HG02759 (cell line): ENCODE measurements around the gene ANO3.
"Not testable (repeated sequence)": the region's sequence is repeated elsewhere in the genome, so short reads cannot be mapped to it uniquely, and the experiment has no call there.

ENCODE experiments used
- ATAC-seq: cut with Tn5 transposase; IDR thresholded peaks from one replicate; pipeline ENCODE4 v1.9.1; 2021; ENCODE audit warnings: mild to moderate bottlenecking, moderate library complexity; ENCODE audit not compliant: unreplicated experiment

Gene ANO3

GRCh38 chr11:26331911-26332571 is at the start of gene ANO3:
Gene ANO3 (plus strand): TSS chr11:26332130. CDS start chr11:26332276, 146 bp downstream.
- peak; percentile 98 for ATAC-seq

DNA sequence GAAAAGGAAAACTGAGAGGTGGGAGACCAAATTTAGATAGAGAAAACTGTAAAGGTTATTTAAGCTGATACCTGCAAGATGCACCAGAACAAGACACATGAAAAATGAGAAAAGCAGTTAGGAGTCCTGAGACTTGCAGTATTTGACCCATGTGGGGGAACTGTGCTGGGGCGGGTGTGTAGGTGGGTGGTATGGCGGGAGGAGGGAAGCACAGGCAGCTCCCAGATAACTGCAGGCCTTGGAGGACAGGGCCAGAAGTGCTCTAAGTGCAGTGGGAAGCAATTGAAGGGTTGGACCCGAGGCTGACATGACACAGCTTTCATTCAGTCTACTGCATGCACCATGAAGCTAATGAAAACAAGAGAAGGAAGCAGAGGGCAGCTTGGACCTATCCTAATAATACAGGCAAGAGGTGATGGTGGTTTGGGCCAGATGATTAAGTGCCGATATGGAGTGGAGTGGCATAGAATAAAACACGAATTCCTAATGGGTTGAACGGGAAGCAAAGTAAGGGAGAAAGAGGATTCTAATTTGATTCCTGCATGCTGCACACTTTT is 48.0 kb upstream of the ANO3 start:
- ATAC-seq: no peak

GRCh38 chr11:26285608-26286007 is 46.3 kb upstream of the ANO3 start:
- no peak for ATAC-seq

- peak; percentile 43 for ATAC-seq
Observed at GRCh38 chr11:26286472-26287066, 45.4 kb upstream of the ANO3 start.

DNA sequence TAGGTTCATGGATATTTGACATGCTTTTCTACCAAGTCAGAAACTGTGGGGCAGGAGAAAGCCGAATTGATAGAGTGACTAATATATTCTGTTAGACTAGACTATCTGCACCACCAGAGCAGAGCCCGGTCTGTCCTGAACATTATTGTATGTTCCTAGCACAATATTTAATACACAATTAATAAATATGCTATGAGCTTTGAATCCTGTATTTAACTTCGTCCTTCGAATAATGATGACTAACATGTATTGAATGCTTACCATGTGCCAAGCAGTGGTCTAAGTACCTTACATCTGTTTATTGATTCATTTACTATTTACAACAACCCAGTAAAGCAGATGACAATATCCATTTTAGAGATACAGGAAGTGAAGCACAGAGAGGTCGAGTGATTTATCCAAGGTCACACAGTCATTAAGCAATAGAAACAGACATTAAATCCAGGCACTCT is 44.8 kb upstream of the ANO3 start:
- no peak for ATAC-seq

GRCh38 chr11:26297189-26297975 is 34.5 kb upstream of the ANO3 start:
- peak; percentile 87 for ATAC-seq

- ATAC-seq: not testable (repeated sequence)
Observed at GRCh38 chr11:26316372-26316771, 15.6 kb upstream of the ANO3 start.

DNA sequence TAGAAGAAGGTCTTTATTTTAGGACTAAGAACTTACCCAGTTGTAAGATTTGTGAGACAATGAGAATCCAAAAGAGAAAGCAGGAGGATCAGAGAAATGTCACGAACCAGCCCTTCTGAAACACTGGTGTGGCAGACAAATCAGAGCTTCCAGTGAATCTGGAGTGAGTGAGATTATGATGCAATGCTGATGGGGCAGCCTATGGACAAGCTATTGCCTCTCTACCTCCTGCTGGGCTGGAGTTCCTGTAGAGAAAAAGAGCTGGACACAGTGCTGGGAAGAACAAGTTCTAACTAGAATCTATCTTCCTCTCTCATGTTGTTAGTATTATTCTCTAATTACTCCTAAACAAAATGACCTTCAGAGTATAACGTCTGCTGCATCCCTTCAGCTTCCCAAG is 12.0 kb upstream of the ANO3 start:
- no peak for ATAC-seq

DNA sequence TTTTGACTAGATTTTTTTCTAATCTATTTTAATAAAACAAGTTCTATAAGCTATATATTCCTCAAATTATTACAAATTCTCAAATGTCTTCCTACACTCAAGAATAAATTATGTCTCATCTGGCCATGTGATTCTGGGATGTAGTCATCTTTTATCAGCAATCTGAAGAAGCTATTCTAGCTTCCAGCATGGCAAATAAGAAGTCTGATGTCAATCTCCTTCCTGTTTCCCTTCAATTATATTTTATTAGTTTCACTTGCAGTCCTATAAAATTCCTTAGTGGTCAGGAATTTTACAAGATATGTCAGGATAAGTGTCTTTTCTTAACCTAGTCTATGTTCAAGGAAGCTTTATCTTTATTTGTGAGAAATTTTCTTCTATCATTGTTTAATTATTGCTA is 10.4 kb upstream of the ANO3 start:
- ATAC-seq: no peak

- no peak for ATAC-seq
Observed at GRCh38 chr11:26322335-26323067, 9.4 kb upstream of the ANO3 start.

- ATAC-seq: no peak
Observed at GRCh38 chr11:26323837-26324236, 8.1 kb upstream of the ANO3 start.

GRCh38 chr11:26324270-26324669 is 7.7 kb upstream of the ANO3 start:
- no peak for ATAC-seq

DNA sequence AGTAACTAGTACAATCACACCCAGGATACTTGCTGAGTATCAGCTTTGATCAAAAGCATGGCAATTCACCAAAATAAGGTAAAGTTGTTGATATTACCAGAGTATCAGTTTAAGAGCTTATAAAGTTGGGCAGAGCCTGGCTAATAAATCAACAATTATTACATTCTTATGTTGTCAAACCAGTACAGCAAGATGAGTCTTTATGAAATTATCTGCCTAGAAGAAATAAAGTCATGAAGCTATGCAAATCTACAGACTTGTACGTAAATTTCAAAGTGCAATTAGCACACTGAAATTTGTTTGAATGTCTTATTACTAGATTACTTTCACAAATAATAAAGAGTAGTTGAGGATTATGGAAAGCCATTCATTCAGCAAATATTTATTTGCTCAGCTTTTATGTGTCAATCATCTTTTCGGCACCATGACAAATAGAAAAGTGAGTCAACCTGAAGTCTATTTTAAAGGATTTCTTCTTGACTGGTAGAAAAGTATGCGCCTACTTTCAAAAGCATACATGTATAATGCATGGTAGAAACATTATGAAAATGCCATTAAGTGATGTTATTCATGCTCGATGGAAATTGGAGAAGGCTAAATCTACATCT is 5.0 kb upstream of the ANO3 start:
- ATAC-seq: no peak

- ATAC-seq: no peak
Observed at GRCh38 chr11:26329206-26329605, 2.7 kb upstream of the ANO3 start.

DNA sequence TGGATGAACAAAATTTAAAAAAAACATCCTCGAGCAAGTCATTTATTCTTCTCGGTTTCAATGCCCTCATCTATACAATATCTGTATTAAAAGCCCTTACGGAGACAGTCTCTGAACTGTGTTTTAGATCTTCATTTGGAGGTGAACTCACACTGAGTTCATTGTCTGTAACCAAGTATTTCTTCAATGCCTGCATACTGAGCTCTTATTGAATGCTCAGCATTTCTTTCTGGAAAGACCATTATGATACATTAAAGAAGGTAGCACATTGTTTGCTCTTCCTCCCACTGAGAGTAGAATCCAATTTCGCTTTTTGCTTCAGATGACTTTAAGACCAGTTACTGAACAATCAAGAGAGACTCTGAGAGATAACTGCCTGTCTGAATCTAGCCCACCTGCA is 1.7 kb upstream of the ANO3 start:
- no peak for ATAC-seq

GRCh38 chr11:26332572-26332915 is 614 bp downstream of the ANO3 start:
- no peak for ATAC-seq

- no peak for ATAC-seq
Observed at GRCh38 chr11:26333906-26334305, 2.0 kb downstream of the ANO3 start.

DNA sequence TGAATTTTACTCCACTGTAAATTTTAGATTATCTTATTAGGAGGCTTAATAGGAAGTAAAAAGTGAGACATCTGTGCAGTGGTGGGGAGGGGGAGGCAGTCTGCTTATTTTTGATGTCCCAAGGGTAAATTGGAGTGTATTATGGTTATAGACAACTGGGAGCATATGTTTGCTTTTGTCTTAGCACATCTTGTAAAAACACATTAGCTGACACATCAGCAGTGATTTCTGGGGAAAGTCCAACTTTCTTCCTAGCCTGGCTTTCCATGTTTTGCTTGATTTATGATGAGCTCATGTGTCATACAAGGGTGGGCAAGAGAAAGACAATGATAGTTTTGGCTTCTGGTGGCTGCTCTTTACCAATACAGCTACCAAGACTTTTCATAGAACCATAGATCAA is 4.0 kb downstream of the ANO3 start:
- no peak for ATAC-seq

DNA sequence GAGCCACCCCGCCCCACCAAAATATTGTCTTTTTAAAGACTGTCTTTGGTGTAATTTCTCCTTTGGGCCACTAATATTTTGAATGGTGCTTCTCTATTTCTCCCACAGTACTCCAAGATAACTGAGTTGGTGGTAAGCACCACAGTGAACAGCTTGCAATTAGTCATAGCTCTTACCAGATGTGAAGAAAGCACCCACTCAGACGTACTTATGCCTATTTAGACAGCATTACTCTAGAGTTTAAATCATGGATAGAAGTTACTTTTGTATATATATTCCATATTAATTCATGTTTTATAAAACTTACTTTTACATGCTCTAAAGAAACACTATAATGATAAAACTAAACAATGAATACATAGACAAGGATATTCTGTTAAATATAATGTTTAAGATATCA is 12.7 kb downstream of the ANO3 start:
- ATAC-seq: no peak

DNA sequence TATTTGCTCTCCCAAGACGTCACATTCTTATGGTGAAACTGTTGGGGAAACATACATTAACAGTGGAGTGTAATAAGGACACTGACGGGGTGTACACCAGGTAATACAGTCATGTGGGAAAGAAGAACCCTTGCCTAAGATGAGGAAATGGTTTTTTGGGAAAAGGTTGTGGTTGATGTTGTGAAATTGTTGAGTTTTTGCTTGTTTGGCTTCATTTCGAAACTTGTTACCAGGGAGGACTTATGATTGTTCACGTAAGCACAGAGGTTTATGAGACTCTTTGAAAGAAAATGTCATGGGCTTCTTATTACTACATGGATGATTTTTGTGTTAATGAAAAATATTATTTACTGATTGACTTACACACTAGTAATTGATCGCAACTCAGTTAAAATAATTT is 16.8 kb downstream of the ANO3 start:
- ATAC-seq: no peak

- ATAC-seq: no peak
Observed at GRCh38 chr11:26350002-26350401, 18.1 kb downstream of the ANO3 start.
